SKM-1 treated with dmso at 0.1 percent for 144 hours (cell line): ENCODE measurements around the gene RNF34.
A peak's percentile ranks its signal among the peaks of the same experiment; 100 is the strongest.

Experiments used
- DNase-seq: peaks from one replicate; lab custom pipeline; 2025; ENCODE audit not compliant: unreplicated experiment; lab: John Stamatoyannopoulos, UW

Gene RNF34

GRCh38 chr12:121436706-121437105 lies 36.8 kb downstream of the RNF34 start:
- DNase-seq, result no peak

- no peak for DNase-seq
These were observed 39.0 kb downstream of the RNF34 start for GRCh38 chr12:121438905-121439304.

GRCh38 chr12:121439715-121440114 lies 39.8 kb downstream of the RNF34 start:
- no peak for DNase-seq

GRCh38 chr12:121440768-121441167 lies 40.9 kb downstream of the RNF34 start:
- no peak for DNase-seq

- DNase-seq, result peak; percentile 21
These were observed 41.6 kb downstream of the RNF34 start for GRCh38 chr12:121441555-121441954.

GRCh38 chr12:121442028-121442948 lies 42.4 kb downstream of the RNF34 start:
- DNase-seq, result no peak

GRCh38 chr12:121443193-121443870 lies 43.4 kb downstream of the RNF34 start:
- peak; percentile 12 for DNase-seq

- DNase-seq, result no peak
These were observed 44.3 kb downstream of the RNF34 start for GRCh38 chr12:121443911-121444841.

GRCh38 chr12:121444842-121445202 lies 44.9 kb downstream of the RNF34 start:
- DNase-seq, result no peak

GRCh38 chr12:121446750-121447149 lies 46.8 kb downstream of the RNF34 start:
- no peak for DNase-seq

- DNase-seq, result no peak
These were observed 48.9 kb downstream of the RNF34 start for GRCh38 chr12:121448771-121449315.

- no peak for DNase-seq
These were observed 52.0 kb downstream of the RNF34 start for GRCh38 chr12:121451961-121452339.

- no peak for DNase-seq
These were observed 52.5 kb downstream of the RNF34 start for GRCh38 chr12:121452340-121452984.

GRCh38 chr12:121452985-121453360 lies 53.1 kb downstream of the RNF34 start:
- DNase-seq, result no peak

- no peak for DNase-seq
These were observed 53.7 kb downstream of the RNF34 start for GRCh38 chr12:121453629-121454028.

- DNase-seq, result no peak
These were observed 55.0 kb downstream of the RNF34 start for GRCh38 chr12:121454921-121455320.

- no peak for DNase-seq
These were observed 56.0 kb downstream of the RNF34 start for GRCh38 chr12:121455766-121456420.

- no peak for DNase-seq
These were observed 56.6 kb downstream of the RNF34 start for GRCh38 chr12:121456551-121456950.

GRCh38 chr12:121461048-121461447 lies 61.1 kb downstream of the RNF34 start:
- no peak for DNase-seq

- DNase-seq, result no peak
These were observed 64.4 kb downstream of the RNF34 start for GRCh38 chr12:121464331-121464730.
